GM21786 (cell line): ENCODE data around the gene SEMA5A.
"Not testable (repeated sequence)": the region's sequence is repeated elsewhere in the genome, so short reads cannot be mapped to it uniquely, and the experiment has no call there.

Experiments used
- ATAC-seq: cut with Tn5 transposase; IDR thresholded peaks from one replicate; pipeline ENCODE4 v1.9.1; 2021; ENCODE audit not compliant: unreplicated experiment

SEMA5A gene

GRCh38 chr5:9411142-9411541 is 134.7 kb downstream of the SEMA5A start:
- ATAC-seq = no peak

GRCh38 chr5:9409413-9409960 is 136.4 kb downstream of the SEMA5A start:
- ATAC-seq = no peak

GRCh38 chr5:9408964-9409363 is 136.9 kb downstream of the SEMA5A start:
- ATAC-seq = no peak

GRCh38 chr5:9405196-9405754 is 140.6 kb downstream of the SEMA5A start:
- ATAC-seq = no peak

- ATAC-seq = no peak
Observed at GRCh38 chr5:9401786-9402472, 143.9 kb downstream of the SEMA5A start.

- not testable (repeated sequence) for ATAC-seq
Observed at GRCh38 chr5:9399783-9400182, 146.1 kb downstream of the SEMA5A start.

GRCh38 chr5:9399094-9399493 is 146.8 kb downstream of the SEMA5A start:
- ATAC-seq = no peak

GRCh38 chr5:9398227-9398626 is 147.6 kb downstream of the SEMA5A start:
- no peak for ATAC-seq

GRCh38 chr5:9396285-9396770 is 149.5 kb downstream of the SEMA5A start:
- ATAC-seq = no peak

GRCh38 chr5:9395706-9396105 is 150.2 kb downstream of the SEMA5A start:
- ATAC-seq = no peak

GRCh38 chr5:9394221-9394620 is 151.7 kb downstream of the SEMA5A start:
- ATAC-seq = no peak

- no peak for ATAC-seq
Observed at GRCh38 chr5:9392625-9393024, 153.2 kb downstream of the SEMA5A start.

- ATAC-seq = no peak
Observed at GRCh38 chr5:9391080-9391479, 154.8 kb downstream of the SEMA5A start.

- no peak for ATAC-seq
Observed at GRCh38 chr5:9390113-9390512, 155.8 kb downstream of the SEMA5A start.

GRCh38 chr5:9388941-9389674 is 156.8 kb downstream of the SEMA5A start:
- ATAC-seq = no peak

GRCh38 chr5:9387879-9388278 is 158.0 kb downstream of the SEMA5A start:
- no peak for ATAC-seq

- ATAC-seq = no peak
Observed at GRCh38 chr5:9386945-9387344, 158.9 kb downstream of the SEMA5A start.

- no peak for ATAC-seq
Observed at GRCh38 chr5:9382522-9382921, 163.4 kb downstream of the SEMA5A start.

- ATAC-seq = peak; percentile 55
Observed at GRCh38 chr5:9381464-9381863, 164.4 kb downstream of the SEMA5A start.

GRCh38 chr5:9380109-9380508 is 165.8 kb downstream of the SEMA5A start:
- no peak for ATAC-seq

- no peak for ATAC-seq
Observed at GRCh38 chr5:9376363-9377117, 169.3 kb downstream of the SEMA5A start.
